GM21717 (cell line): ENCODE data around the gene CNTNAP1.
"Not testable (repeated sequence)": the region's sequence is repeated elsewhere in the genome, so short reads cannot be mapped to it uniquely, and the experiment has no call there.

Experiments used
- ATAC-seq: cut with Tn5 transposase; IDR thresholded peaks from one replicate; pipeline ENCODE4 v1.9.1; 2021; ENCODE audit warnings: mild to moderate bottlenecking, moderate library complexity; ENCODE audit not compliant: unreplicated experiment

Gene CNTNAP1

GRCh38 chr17:42720996-42721583 is 38.8 kb downstream of the CNTNAP1 start:
- ATAC-seq, result no peak

- no peak for ATAC-seq
Measured at GRCh38 chr17:42723636-42724035, 41.3 kb downstream of the CNTNAP1 start.

- no peak for ATAC-seq
Measured at GRCh38 chr17:42725143-42725542, 42.8 kb downstream of the CNTNAP1 start.

GRCh38 chr17:42740699-42741098 is 58.4 kb downstream of the CNTNAP1 start:
- ATAC-seq, result no peak

GRCh38 chr17:42742916-42743315 is 60.6 kb downstream of the CNTNAP1 start:
- not testable (repeated sequence) for ATAC-seq

- no peak for ATAC-seq
Measured at GRCh38 chr17:42743595-42744282, 61.4 kb downstream of the CNTNAP1 start.

- ATAC-seq, result peak; percentile 32
Measured at GRCh38 chr17:42744283-42744805, 62.0 kb downstream of the CNTNAP1 start.

- ATAC-seq, result peak; percentile 57
Measured at GRCh38 chr17:42744806-42745617, 62.7 kb downstream of the CNTNAP1 start, which contains the start of gene EZH1. TSS of gene EZH1 (minus strand) at chr17:42745040. CDS start at chr17:42728941, 16,099 bp downstream.

- ATAC-seq, result no peak
Measured at GRCh38 chr17:42748202-42748907, 66.0 kb downstream of the CNTNAP1 start.

- no peak for ATAC-seq
Measured at GRCh38 chr17:42748908-42749798, 66.8 kb downstream of the CNTNAP1 start.
